A673 (cell line): ENCODE data around the gene NFATC3. TPM values are rescaled to one million over a fixed set of nuclear protein-coding genes. Genes with fewer than 3 reads are reported as not detected.
"Not testable (repeated sequence)": the region's sequence is repeated elsewhere in the genome, so short reads cannot be mapped to it uniquely, and the experiment has no call there.

Experiments
- BruUV-seq: library from RNA; stranded (reverse); fragments of 400-500 nt; replicated peaks from 2 replicates; lab custom pipeline; 2021; lab: Mats Ljungman, UMichigan
- CTCF ChIA-PET: fragments of 300-600 bp; sonication (Branson Sonifier 250); formaldehyde crosslinking; loops from one replicate; lab custom pipeline; 2022; ENCODE audit warnings: antibody characterized with exemption; lab: Charles Lee
- POLR2A ChIA-PET: fragments of 300-600 bp; sonication (Branson Sonifier 250); formaldehyde crosslinking; loops from one replicate; lab custom pipeline; 2022; ENCODE audit warnings: antibody characterized with exemption; ENCODE audit not compliant: low non-redundant PET; lab: Charles Lee
- DNase-seq: peaks from one replicate; pipeline ENCODE4 v3.0.0-alpha.2; 2015; ENCODE audit warnings: low spot score
- H3K27ac ChIP-seq: fragments of 200-600 bp; sonication (generic); 2 replicates; pipeline ENCODE4 v1.5.1; 2016; ENCODE audit warnings: mixed run types, low read depth, mild to moderate bottlenecking, mixed read lengths, antibody characterized with exemption, low read length; ENCODE audit not compliant: poor library complexity, severe bottlenecking
- H3K27me3 ChIP-seq: fragments of 200-600 bp; sonication (generic); replicated peaks from 2 replicates; pipeline ENCODE4 v1.6.1; 2017; ENCODE audit warnings: mixed run types, low read depth, mild to moderate bottlenecking, mixed read lengths, antibody characterized with exemption, low read length; ENCODE audit not compliant: insufficient read depth, poor library complexity
- H3K36me3 ChIP-seq: fragments of 200-600 bp; sonication (generic); 2 replicates; pipeline ENCODE4 v1.6.1; 2016; ENCODE audit warnings: mixed run types, mild to moderate bottlenecking, mixed read lengths, antibody characterized with exemption, low read length; ENCODE audit not compliant: insufficient read depth, poor library complexity, severe bottlenecking
- H3K4me1 ChIP-seq: fragments of 200-600 bp; sonication (generic); 2 replicates; pipeline ENCODE4 v1.6.1; 2017; ENCODE audit warnings: mixed run types, mild to moderate bottlenecking, mixed read lengths, antibody characterized with exemption, low read length; ENCODE audit not compliant: insufficient read depth, poor library complexity, severe bottlenecking
- H3K4me3 ChIP-seq: fragments of 200-600 bp; sonication (generic); 2 replicates; pipeline ENCODE4 v1.5.1; 2016; ENCODE audit warnings: low read depth, mixed run types, mild to moderate bottlenecking, mixed read lengths, low read length; ENCODE audit not compliant: poor library complexity, severe bottlenecking
- H3K9me3 ChIP-seq: fragments of 200-600 bp; sonication (generic); 2 replicates; pipeline ENCODE4 v1.6.1; 2016; ENCODE audit warnings: mixed run types, low read depth, mild to moderate bottlenecking, mixed read lengths, antibody characterized with exemption, low read length; ENCODE audit not compliant: poor library complexity, severe bottlenecking
- CTCF ChIP-seq: fragments of 300-800, 200-600 bp; sonication (generic); conservative IDR thresholded peaks from 2 replicates; pipeline ENCODE4 v1.5.1; 2017; ENCODE audit warnings: low read depth, mild to moderate bottlenecking, antibody characterized with exemption, low read length, moderate library complexity, mixed read lengths
- EZH2 ChIP-seq: fragments of 200-600 bp; sonication (generic); IDR thresholded peaks from 2 replicates; pipeline ENCODE4 v1.6.1; 2017; ENCODE audit warnings: borderline replicate concordance, low read depth, mild to moderate bottlenecking, mixed read lengths, antibody characterized with exemption, low read length; ENCODE audit not compliant: poor library complexity, severe bottlenecking
- intact Hi-C: fragments of 100-400 bp; cut with micrococcal nuclease; formaldehyde crosslinking; loops from one replicate; pipeline ENCODE4 v1.10.0; 2022; ENCODE audit not compliant: unreplicated experiment
- total RNA-seq: library from RNA; stranded (reverse); gene quantifications from 2 replicates; pipeline ENCODE4 v1.2.3, GENCODE V29; 2021

NFATC3 gene
- total RNA-seq, 1 experiment from 2014 or later: 56.0 TPM

GRCh38 chr16:68111379-68111778 is 26.2 kb downstream of the NFATC3 start:
- Histone ChIP-seq H3K4me1 (no peaks in the 10 kb centered on the region), H3K4me3 (no peak overlapping the region), H3K27ac (no peak overlapping the region), H3K27me3 (no peaks in the 10 kb centered on the region), H3K9me3 (peaks cover 29% of the 10 kb centered on the region), H3K36me3 (no peaks in the 10 kb centered on the region)
- no peak for DNase-seq
- no TSS peak for BruUV-seq
- TF ChIP-seq CTCF: no peak
- TF ChIP-seq EZH2: no peak
- ChIA-PET POLR2A (no interaction called here), CTCF (no interaction called here)
- intact Hi-C loops: no loop called here

DNA sequence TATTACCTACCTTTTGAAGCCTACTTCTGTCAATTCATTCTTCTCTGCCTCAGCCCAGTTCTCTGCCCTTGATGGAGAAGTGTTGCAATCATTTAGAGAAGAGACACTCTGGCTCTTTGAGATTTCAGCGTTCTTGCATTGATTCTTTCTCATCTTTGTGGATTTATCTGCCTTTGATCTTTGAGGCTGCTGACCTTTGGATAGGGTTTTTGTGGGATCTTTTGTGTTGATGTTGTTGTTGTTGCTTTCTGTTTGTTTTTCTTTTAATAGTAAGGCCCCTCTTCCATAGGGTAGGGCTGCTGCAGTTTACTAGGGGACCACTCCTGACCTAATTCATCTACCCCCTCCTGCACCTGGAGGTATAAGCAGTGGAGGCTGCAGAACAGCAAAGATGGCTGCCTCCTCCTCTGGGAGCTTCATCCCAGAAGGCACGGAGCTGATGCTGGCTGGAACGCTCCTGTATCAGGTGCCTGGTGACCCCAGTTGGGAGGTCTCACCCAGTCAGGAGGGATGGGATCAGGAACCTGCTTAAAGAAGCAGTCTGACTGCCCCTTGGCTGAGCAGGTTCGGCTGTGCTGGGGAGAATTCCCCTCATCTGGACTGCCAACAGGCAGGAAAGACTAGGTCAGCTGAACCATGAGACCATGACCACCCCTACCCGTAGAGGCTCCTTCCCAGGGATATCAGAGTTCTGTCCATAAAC is 28.0 kb downstream of the NFATC3 start:
- no peaks in the 10 kb centered on the region for H3K4me1 ChIP-seq
- no TSS peak for BruUV-seq
- H3K4me3 ChIP-seq: no peak overlapping the region
- no peaks in the 10 kb centered on the region for H3K27me3 ChIP-seq
- DNase-seq: no peak
- H3K27ac ChIP-seq: no peak overlapping the region
- POLR2A ChIA-PET: interaction anchor here (0.9 kb wide), 1 partner anchor 47 kb away, joined by 9 read pairs; no protein-coding TSS in a partner anchor
- intact Hi-C loops: no loop called here
- H3K9me3 ChIP-seq: peaks cover 26% of the 10 kb centered on the region
- CTCF ChIA-PET: no interaction called here
- TF ChIP-seq EZH2 (no peak), CTCF (no peak)
- H3K36me3 ChIP-seq: no peaks in the 10 kb centered on the region

GRCh38 chr16:68113765-68114240 is 28.6 kb downstream of the NFATC3 start:
- CTCF ChIA-PET: no interaction called here
- TF ChIP-seq CTCF: no peak
- no TSS peak for BruUV-seq
- Histone ChIP-seq H3K27ac (no peak overlapping the region), H3K9me3 (peaks cover 20% of the 10 kb centered on the region), H3K4me1 (no peaks in the 10 kb centered on the region), H3K36me3 (no peaks in the 10 kb centered on the region), H3K27me3 (no peaks in the 10 kb centered on the region), H3K4me3 (no peak overlapping the region)
- intact Hi-C loops: no loop called here
- POLR2A ChIA-PET: interaction anchor here (0.9 kb wide), 1 partner anchor 46 kb away, joined by 9 read pairs; no protein-coding TSS in a partner anchor
- DNase-seq: no peak

GRCh38 chr16:68114939-68115338 is 29.8 kb downstream of the NFATC3 start:
- POLR2A ChIA-PET, DNase-seq, H3K36me3 ChIP-seq, H3K27me3 ChIP-seq, intact Hi-C loops, CTCF ChIA-PET, H3K27ac ChIP-seq, H3K9me3 ChIP-seq, H3K4me1 ChIP-seq, H3K4me3 ChIP-seq, BruUV-seq: not testable (repeated sequence)
